Spinal cord (tissue), 10 donors: ENCODE results near the gene KIFC1. TPM values are rescaled to one million over a fixed set of nuclear protein-coding genes. Genes with fewer than 3 reads are reported as not detected.
"Not testable (repeated sequence)": the region's sequence is repeated elsewhere in the genome, so short reads cannot be mapped to it uniquely, and the experiment has no call there.

Source experiments
- DNase-seq, 6 donors: peaks; one replicate each; pipeline versions ENCODE4 v3.0.0 to v3.0.0-alpha.2; 2013 to 2015; ENCODE audit warnings: low spot score in 6 of 6, low read depth in 4 of 6
- H3K27ac ChIP-seq: one replicate; pipeline ENCODE4 v1.5.1; 2013; ENCODE audit warnings: low read depth, low read length, control low read depth
- H3K27me3 ChIP-seq: one replicate; pipeline ENCODE4 v1.6.1; 2013; ENCODE audit warnings: low read length; ENCODE audit not compliant: control insufficient read depth, insufficient read depth
- H3K36me3 ChIP-seq: one replicate; pipeline ENCODE4 v1.6.1; 2013; ENCODE audit warnings: low read length; ENCODE audit not compliant: control insufficient read depth, insufficient read depth
- H3K4me1 ChIP-seq: one replicate; pipeline ENCODE4 v1.6.1; 2013; ENCODE audit warnings: low read length; ENCODE audit not compliant: control insufficient read depth, insufficient read depth
- H3K4me3 ChIP-seq: one replicate; pipeline ENCODE4 v1.5.1; 2013; ENCODE audit warnings: low read depth, low read length, control low read depth
- H3K9me3 ChIP-seq: one replicate; pipeline ENCODE4 v1.6.1; 2013; ENCODE audit warnings: low read length; ENCODE audit not compliant: control insufficient read depth, insufficient read depth
- WGBS: methylation state at CpG from one replicate; pipeline ENCODE4 v1.1.5; 2013; ENCODE audit warnings: missing lambda C conversion rate; ENCODE audit not compliant: insufficient coverage; 5-methylcytosine and 5-hydroxymethylcytosine counted together
- long read RNA-seq, 4 donors: transcript quantifications; one replicate each; lab custom pipeline, GENCODE V29; 2026
- polyA plus RNA-seq, 2 donors: library from polyadenylated mRNA; unstranded; fragments of 120-200 nt; gene quantifications; one replicate each; pipeline ENCODE4 v1.2.1, GENCODE V29; 2013; ENCODE audit not compliant: insufficient read length in 2 of 2
- total RNA-seq, 2 donors: library from RNA; depleted of rRNA in 1 of 2; stranded (reverse); fragments of 120-200 nt in 1 of 2; fragments of >200 nt in 1 of 2; gene quantifications; one replicate each; pipeline versions ENCODE4 v1.2.3 to v1.2.4, GENCODE V29; 2013 to 2014
- donor health status: healthy.

The KIFC1 gene, protein sequence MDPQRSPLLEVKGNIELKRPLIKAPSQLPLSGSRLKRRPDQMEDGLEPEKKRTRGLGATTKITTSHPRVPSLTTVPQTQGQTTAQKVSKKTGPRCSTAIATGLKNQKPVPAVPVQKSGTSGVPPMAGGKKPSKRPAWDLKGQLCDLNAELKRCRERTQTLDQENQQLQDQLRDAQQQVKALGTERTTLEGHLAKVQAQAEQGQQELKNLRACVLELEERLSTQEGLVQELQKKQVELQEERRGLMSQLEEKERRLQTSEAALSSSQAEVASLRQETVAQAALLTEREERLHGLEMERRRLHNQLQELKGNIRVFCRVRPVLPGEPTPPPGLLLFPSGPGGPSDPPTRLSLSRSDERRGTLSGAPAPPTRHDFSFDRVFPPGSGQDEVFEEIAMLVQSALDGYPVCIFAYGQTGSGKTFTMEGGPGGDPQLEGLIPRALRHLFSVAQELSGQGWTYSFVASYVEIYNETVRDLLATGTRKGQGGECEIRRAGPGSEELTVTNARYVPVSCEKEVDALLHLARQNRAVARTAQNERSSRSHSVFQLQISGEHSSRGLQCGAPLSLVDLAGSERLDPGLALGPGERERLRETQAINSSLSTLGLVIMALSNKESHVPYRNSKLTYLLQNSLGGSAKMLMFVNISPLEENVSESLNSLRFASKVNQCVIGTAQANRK
- total RNA-seq = 10 to 100 TPM in 1 of 2 donors, 1 to 10 TPM in 1; 6.7 to 12.9 TPM
- 10 to 100 TPM; 18.0 to 25.9 TPM for polyA plus RNA-seq
- long read RNA-seq, donor 1, partial matches to known transcripts = 0 of 3 reads
- long read RNA-seq, donor 1, other reads (novel, unspliced or antisense) = 0 of 3 reads
- long read RNA-seq, donor 2 = 0 reads
- long read RNA-seq, donor 3, partial matches to known transcripts = 5 of 7 reads
- long read RNA-seq, donor 3, other reads (novel, unspliced or antisense) = 0 of 7 reads
- long read RNA-seq, donor 4, partial matches to known transcripts = 13 of 18 reads
- long read RNA-seq, donor 4, other reads (novel, unspliced or antisense) = 0 of 18 reads

DNA sequence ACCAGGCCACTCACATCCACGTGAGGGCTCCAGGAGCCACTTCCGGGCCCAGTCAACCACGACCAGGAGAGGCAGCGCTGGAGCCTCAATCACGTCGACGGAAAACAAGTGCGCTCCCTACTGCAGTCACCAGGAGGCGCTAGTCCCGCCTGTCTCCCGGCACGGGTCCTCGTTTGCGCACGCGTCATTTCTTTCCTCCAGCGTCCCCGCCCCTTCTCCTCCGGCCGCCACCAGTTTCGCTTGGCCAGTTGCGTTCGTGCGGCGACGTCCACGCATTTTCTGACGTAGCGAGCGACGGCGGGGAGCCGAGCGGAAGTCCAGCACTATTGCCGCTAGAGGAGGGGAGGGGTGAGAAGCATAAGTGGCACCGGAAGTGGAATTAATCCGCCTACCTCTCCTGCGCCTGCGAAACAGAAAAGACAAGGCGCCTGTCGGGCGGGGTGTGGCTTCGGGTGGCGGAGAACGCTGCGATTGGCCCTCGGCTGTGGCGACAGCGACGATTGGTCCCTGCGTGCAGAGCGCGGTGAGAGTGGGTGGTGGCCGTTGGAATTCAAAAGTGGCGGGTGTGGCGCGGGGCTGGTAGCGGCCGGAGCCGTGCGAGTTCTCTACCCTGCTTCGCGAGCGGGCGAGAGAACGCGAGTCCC is at the start of gene KIFC1:
Gene KIFC1, plus strand, starts transcription at position 546 of the 644 bp plus-strand sequence. CDS start 163 bp downstream, outside the sequence.
- DNase-seq = peak; percentile 97 to 100 (median 98)
- Histone ChIP-seq H3K27ac (peak within 1 kb of the TSS; percentile 80), H3K27me3 (no peaks in the 10 kb centered on the region), H3K36me3 (no peaks in the 10 kb centered on the region), H3K4me3 (peak within 1 kb of the TSS; percentile 69), H3K4me1 (peaks cover 17% of the 10 kb centered on the region), H3K9me3 (no peaks in the 10 kb centered on the region)
- 0% methylated on average over 60 of the region's 67 CpGs for WGBS

DNA sequence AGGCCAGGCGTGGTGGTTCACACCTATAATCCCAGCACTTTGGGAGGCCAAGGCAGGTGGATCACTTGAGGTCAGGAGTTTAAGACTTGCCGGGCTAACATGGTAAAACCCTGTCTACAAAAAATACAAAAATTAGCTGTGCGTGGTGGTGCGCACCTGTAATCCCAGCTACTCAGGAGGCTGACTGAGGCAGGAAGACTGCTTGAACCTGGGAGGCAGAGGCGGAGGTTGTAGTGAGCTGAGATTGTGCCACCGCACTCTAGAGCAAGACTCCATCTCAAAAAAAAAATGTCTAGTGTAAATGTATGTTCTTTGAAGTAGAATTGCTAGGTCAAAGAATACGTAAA is 48.0 kb upstream of the KIFC1 start:
- not testable (repeated sequence) for DNase-seq, H3K27me3 ChIP-seq, H3K4me3 ChIP-seq, H3K9me3 ChIP-seq, H3K4me1 ChIP-seq, H3K27ac ChIP-seq, H3K36me3 ChIP-seq
- 86% methylated on average over 2 of the region's 7 CpGs for WGBS

DNA sequence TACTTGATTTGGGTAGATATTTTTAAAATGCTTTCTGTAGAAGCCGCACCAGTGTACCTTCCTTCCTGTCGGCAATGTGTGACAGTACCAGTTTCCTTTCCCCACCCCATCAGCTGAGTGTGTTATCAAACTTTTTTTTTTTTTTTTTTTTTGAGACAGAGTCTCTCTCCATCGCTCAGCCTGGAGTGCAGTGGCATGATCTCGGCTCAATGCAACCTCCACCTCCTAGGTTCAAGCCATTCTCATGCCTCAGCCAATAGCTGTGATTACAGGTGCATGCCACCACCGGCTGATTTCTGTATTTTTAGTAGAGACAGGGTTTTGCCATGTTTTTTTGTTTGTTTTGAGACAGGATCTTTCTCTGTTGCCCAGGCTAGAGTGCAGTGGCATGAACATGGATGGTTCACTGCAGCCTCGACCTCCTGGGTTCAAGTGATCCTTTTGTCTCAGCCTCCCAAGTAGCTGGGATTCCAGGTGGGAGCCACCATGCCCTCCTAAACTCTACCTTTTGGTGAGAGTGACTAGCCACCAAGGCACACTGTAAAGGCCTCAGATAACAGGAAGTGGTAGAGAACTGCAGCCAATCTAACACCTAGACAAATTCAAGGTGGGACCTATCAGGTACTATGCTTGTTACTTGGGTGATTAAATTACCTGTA is 47.5 kb upstream of the KIFC1 start:
- H3K4me3 ChIP-seq = no peak overlapping the region
- no peaks in the 10 kb centered on the region for H3K9me3 ChIP-seq
- no peaks in the 10 kb centered on the region for H3K36me3 ChIP-seq
- no peak for DNase-seq
- H3K27me3 ChIP-seq = no peaks in the 10 kb centered on the region
- WGBS = 71% methylated on average over 1 of the region's 6 CpGs
- no peak overlapping the region for H3K27ac ChIP-seq
- peaks cover 6% of the 10 kb centered on the region for H3K4me1 ChIP-seq

DNA sequence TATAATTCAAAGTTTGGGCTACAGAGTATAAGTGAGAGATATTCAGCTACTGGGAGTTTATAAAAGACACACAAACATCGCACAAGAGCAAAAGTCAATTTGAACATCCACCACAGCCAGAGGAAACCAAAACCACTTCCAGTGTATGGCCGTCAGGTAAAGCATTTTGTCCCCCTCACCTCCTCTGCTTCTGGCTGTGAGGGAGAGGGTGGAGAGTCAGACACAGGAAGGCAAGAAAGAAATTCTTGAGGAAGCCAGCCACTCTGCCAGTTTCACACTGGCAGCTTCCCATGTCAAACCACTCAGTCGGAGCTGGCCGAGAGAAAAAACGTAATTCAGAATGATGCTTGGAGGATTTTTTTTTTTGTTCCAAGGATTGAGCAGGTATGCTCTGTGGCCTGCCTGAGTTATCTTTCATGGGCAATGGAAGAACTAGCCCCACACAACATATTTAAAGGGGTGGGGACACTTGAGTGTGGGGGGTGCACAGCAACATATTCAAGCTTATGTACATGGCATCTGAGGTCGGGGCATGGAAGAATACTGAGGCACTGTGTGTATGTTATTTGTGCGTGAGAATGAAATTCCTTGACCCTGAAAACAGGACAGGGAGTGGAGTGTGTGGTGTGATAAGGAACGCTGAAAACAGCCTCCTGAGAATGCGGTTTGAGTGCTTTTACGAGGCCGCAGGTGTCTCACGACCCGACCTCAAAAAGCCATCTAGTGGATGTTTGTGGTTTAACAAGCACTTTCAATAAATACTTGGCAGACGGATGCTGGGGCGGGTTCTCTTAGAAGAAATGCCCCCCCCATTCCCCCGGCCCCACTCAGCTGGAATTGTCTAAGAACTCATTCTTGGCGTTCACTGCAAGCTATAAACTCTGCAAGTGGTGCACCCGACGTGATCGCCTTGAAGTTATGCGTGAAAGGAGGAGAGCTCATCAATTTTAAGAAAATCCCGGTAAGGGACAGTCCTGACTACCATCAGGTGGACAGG is 46.6 kb upstream of the KIFC1 start:
- Histone ChIP-seq H3K9me3 (no peaks in the 10 kb centered on the region), H3K4me1 (peaks cover 6% of the 10 kb centered on the region), H3K36me3 (no peaks in the 10 kb centered on the region), H3K27ac (no peak overlapping the region), H3K27me3 (no peaks in the 10 kb centered on the region), H3K4me3 (no peak overlapping the region)
- peak; percentile 28 to 89 (median 41) for DNase-seq
- 7% methylated on average over 14 of the region's 22 CpGs for WGBS

DNA sequence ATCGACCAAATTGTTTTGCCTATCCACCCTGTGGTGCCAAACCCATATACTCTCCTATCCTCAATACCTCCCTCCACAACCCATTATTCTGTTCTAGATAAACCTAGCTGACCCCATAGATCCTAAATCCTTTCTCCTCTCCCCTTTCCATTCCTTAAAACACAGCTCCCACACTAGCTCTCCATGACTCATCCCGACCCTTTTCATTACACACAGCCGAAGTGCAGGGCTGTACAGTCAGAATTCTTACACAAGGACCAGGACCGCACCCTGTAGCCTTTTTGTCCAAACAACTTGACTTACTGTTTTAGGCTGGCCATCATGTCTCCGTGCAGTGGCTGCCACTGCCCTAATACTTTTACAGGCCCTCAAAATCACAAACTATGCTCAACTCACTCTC is 44.7 kb upstream of the KIFC1 start:
- not testable (repeated sequence) for H3K4me3 ChIP-seq, H3K36me3 ChIP-seq, H3K27me3 ChIP-seq, H3K9me3 ChIP-seq, DNase-seq, H3K4me1 ChIP-seq, H3K27ac ChIP-seq
- 89% methylated on average over 5 of the region's 5 CpGs for WGBS

DNA sequence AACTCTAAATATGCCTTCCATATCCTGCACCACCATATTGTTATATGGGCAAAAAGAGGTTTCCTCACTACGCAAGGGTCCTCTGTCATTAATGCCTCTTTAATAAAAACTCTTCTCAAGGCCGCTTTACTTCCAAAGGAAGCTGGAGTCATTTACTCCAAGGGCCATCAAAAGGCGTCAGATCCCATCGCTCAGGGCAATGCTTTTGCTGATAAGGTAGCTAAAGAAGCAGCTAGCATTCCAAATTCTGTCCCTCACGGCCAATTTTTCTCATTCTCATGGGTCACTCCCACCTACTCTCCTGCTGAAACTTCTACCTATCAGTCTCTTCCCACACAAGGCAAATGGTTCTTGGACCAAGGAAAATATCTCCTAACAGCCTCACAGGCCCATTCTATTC is 43.8 kb upstream of the KIFC1 start:
- Histone ChIP-seq H3K36me3 (no peaks in the 10 kb centered on the region), H3K27ac (no peak overlapping the region), H3K9me3 (no peaks in the 10 kb centered on the region), H3K27me3 (no peaks in the 10 kb centered on the region), H3K4me3 (no peak overlapping the region), H3K4me1 (peaks cover 6% of the 10 kb centered on the region)
- no peak for DNase-seq
- 98% methylated on average over 5 of the region's 5 CpGs for WGBS

DNA sequence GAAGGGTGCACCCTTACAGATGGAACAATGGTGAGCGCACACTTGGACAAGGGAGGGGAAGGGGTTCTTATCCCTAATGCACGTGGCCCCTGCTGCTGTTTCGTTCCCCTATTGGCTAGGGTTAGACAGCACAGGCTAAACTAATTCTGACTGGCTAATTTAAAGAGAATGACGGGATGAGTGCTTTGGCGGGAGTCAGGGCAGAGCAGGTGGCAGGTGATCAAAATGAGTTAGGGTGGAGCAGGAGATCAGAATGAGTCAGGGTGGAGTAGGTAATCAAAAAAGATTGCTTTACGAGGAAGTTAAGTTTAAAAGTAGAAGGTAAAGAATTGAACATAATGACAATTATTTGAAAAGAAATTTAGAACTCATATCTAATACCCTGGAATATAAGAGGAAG is 35.8 kb upstream of the KIFC1 start:
- not testable (repeated sequence) for H3K27me3 ChIP-seq, H3K9me3 ChIP-seq, H3K4me1 ChIP-seq, H3K27ac ChIP-seq, H3K36me3 ChIP-seq, DNase-seq, H3K4me3 ChIP-seq
- 85% methylated on average over 5 of the region's 6 CpGs for WGBS

DNA sequence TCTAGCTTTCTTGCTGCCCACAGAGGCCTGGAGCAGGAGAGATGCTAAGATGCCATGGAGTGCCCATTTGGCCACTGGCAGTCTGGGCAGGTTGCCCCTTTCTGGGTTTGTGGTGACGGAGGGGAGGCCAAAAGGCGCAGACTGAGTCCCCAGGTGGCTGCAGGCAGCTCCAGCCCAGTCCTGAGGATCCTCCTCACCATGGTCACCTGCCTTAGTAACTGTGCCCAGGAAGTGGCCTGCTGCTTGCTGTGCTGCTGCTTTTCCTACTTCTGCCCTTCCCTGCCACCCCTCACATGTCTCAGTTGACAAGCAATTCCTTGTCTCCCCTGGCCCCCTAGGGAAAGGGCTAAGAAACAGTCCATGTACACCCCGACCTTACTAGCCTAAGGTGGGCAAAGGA is 35.3 kb upstream of the KIFC1 start:
- no peak overlapping the region for H3K4me3 ChIP-seq
- H3K4me1 ChIP-seq = no peaks in the 10 kb centered on the region
- H3K27me3 ChIP-seq = no peaks in the 10 kb centered on the region
- no peaks in the 10 kb centered on the region for H3K36me3 ChIP-seq
- no peak for DNase-seq
- 83% methylated on average over 2 of the region's 3 CpGs for WGBS
- no peaks in the 10 kb centered on the region for H3K9me3 ChIP-seq
- H3K27ac ChIP-seq = no peak overlapping the region
